Parathyroid adenoma (tissue), 2 donors: Measurements from ENCODE around the gene RPA4.

Source experiments
- H2AFZ ChIP-seq: fragments of 300-600 bp; sonication (generic); one replicate; pipeline ENCODE4 v1.7.0; 2017; ENCODE audit warnings: antibody characterized with exemption, mild to moderate bottlenecking
- H3K27ac ChIP-seq: fragments of 300-600 bp; sonication (generic); one replicate; pipeline ENCODE4 v1.7.0; 2017
- H3K27me3 ChIP-seq: fragments of 300-600 bp; sonication (generic); one replicate; pipeline ENCODE4 v1.7.0; 2017; ENCODE audit warnings: low read length; ENCODE audit not compliant: control insufficient read depth, insufficient read depth
- H3K36me3 ChIP-seq: fragments of 300-600 bp; sonication (generic); one replicate; pipeline ENCODE4 v1.7.0; 2017; ENCODE audit warnings: low read length; ENCODE audit not compliant: control insufficient read depth, insufficient read depth
- H3K4me1 ChIP-seq: fragments of 300-600 bp; sonication (generic); one replicate; pipeline ENCODE4 v1.7.0; 2017; ENCODE audit warnings: control low read depth
- H3K4me2 ChIP-seq: fragments of 300-600 bp; sonication (generic); one replicate; pipeline ENCODE4 v1.7.0; 2017; ENCODE audit warnings: low read length
- H3K4me3 ChIP-seq: fragments of 300-600 bp; sonication (generic); one replicate; pipeline ENCODE4 v1.7.0; 2017; ENCODE audit warnings: low read depth, low read length
- H3K79me2 ChIP-seq: fragments of 300-600 bp; sonication (generic); one replicate; pipeline ENCODE4 v1.7.0; 2017; ENCODE audit warnings: control low read depth
- H3K9ac ChIP-seq: fragments of 300-600 bp; sonication (generic); one replicate; pipeline ENCODE4 v1.7.0; 2017; ENCODE audit warnings: mild to moderate bottlenecking
- H3K9me3 ChIP-seq: fragments of 300-600 bp; sonication (generic); one replicate; pipeline ENCODE4 v1.7.0; 2017; ENCODE audit warnings: low read length; ENCODE audit not compliant: control insufficient read depth
- CTCF ChIP-seq: fragments of 300-600 bp; sonication (generic); IDR thresholded peaks from one replicate; pipeline ENCODE4 v1.7.0; 2017; ENCODE audit warnings: antibody characterized with exemption, mild to moderate bottlenecking
- donor health status: primary hyperparathyroidism.

RPA4 gene

GRCh38 chrX:96861661-96862060 is 22.0 kb upstream of the RPA4 start:
- no peak overlapping the region for H3K27ac ChIP-seq
- no peaks in the 10 kb centered on the region for H3K36me3 ChIP-seq
- no peak overlapping the region for H3K9ac ChIP-seq
- no peaks in the 10 kb centered on the region for H3K4me1 ChIP-seq
- H3K27me3 ChIP-seq, result no peaks in the 10 kb centered on the region
- no peaks in the 10 kb centered on the region for H3K9me3 ChIP-seq
- H2AFZ ChIP-seq, result no peak overlapping the region
- no peak overlapping the region for H3K4me3 ChIP-seq
- no peaks in the 10 kb centered on the region for H3K79me2 ChIP-seq
- TF ChIP-seq CTCF, result no peak
- no peak overlapping the region for H3K4me2 ChIP-seq

DNA sequence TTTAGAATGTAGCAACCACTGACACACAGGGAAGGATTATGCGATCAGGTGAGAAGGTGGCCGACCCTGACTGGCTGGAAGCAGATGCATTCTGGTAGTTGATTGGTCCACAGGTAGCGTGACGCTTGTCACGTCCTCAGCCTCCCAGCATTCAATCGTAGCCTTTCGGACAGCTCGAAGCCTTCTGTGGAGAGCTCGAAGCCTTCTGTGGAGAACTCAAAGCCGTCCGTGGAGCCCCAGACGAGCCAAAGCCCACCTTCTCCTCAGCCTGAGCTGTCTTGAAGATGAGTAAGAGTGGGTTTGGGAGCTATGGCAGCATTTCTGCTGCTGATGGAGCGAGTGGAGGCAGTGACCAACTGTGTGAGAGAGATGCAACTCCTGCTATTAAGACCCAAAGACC is 319 bp downstream of the RPA4 start:
- no peak overlapping the region for H3K4me3 ChIP-seq
- TF ChIP-seq CTCF, result no peak
- no peak overlapping the region for H3K4me2 ChIP-seq
- no peaks in the 10 kb centered on the region for H3K79me2 ChIP-seq
- no peak overlapping the region for H3K27ac ChIP-seq
- no peaks in the 10 kb centered on the region for H3K9me3 ChIP-seq
- H3K4me1 ChIP-seq, result no peaks in the 10 kb centered on the region
- H3K36me3 ChIP-seq, result no peaks in the 10 kb centered on the region
- H3K27me3 ChIP-seq, result no peaks in the 10 kb centered on the region
- H3K9ac ChIP-seq, result no peak overlapping the region
- no peak overlapping the region for H2AFZ ChIP-seq

DNA sequence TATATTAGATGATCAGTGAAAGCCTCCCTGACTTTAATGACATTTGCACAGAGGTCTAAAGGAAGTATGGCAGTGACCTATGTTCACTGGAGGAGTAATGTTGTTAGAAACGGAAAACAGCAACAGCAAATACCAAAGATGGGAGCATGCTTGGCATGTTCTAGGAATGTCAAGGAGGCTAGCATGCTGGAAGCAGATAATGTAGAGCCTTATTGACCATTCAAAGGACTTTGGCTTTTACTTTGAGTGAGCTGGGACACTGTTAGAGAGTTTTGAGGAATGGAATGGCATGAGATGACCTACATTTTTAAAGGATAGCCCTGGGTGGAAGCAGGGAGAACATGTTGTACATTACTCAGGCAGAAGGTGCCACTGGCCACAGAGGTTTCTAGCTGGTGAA is 6.0 kb downstream of the RPA4 start:
- H3K4me2 ChIP-seq, result no peak overlapping the region
- H3K9ac ChIP-seq, result no peak overlapping the region
- no peaks in the 10 kb centered on the region for H3K27me3 ChIP-seq
- no peaks in the 10 kb centered on the region for H3K4me1 ChIP-seq
- no peak overlapping the region for H3K27ac ChIP-seq
- H3K36me3 ChIP-seq, result no peaks in the 10 kb centered on the region
- TF ChIP-seq CTCF, result no peak
- no peak overlapping the region for H2AFZ ChIP-seq
- H3K4me3 ChIP-seq, result no peak overlapping the region
- no peaks in the 10 kb centered on the region for H3K79me2 ChIP-seq
- no peaks in the 10 kb centered on the region for H3K9me3 ChIP-seq

GRCh38 chrX:96906741-96907140 is 23.0 kb downstream of the RPA4 start:
- no peak for TF ChIP-seq CTCF
- no peak overlapping the region for H3K4me3 ChIP-seq
- H3K9ac ChIP-seq, result no peak overlapping the region
- H3K4me2 ChIP-seq, result no peak overlapping the region
- no peak overlapping the region for H2AFZ ChIP-seq
- H3K36me3 ChIP-seq, result no peaks in the 10 kb centered on the region
- H3K79me2 ChIP-seq, result no peaks in the 10 kb centered on the region
- no peaks in the 10 kb centered on the region for H3K4me1 ChIP-seq
- no peaks in the 10 kb centered on the region for H3K27me3 ChIP-seq
- no peak overlapping the region for H3K27ac ChIP-seq
- H3K9me3 ChIP-seq, result no peaks in the 10 kb centered on the region

DNA sequence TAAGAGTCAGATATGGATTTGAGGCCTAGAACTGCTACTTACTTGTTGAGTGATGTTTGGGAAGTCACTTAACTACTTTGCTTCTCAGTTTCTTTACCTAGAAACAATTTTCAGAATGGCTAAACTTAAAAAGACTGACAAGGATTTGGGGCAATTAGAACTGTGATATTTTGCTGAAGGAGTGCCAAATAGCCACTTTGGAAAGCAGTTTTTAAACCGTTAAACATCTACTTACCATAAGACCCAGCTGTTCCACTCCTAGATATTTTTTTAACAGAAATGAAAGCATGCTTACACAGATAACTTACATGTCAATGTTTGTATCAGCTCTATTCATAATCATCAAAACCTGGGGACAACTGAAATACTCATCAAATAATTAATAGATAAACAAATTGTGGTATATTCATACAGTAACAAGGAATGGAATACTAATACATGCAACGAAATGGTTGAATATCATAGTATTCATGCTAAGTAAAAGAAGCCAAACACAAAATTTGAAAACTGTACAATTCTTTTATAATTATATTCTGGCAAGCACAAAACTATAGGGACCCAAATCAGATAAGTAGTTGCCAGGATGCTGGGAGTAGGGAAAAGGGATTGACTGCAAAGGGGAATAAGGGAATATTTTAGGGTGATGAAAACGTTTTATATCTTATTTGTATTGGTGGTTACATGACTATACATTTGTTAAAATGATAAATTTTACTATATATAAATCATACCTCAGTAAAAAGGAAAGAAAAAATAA is 24.0 kb downstream of the RPA4 start:
- no peak for TF ChIP-seq CTCF
- H3K79me2 ChIP-seq, result no peaks in the 10 kb centered on the region
- no peak overlapping the region for H3K4me3 ChIP-seq
- no peak overlapping the region for H3K9ac ChIP-seq
- no peak overlapping the region for H2AFZ ChIP-seq
- no peaks in the 10 kb centered on the region for H3K36me3 ChIP-seq
- H3K27ac ChIP-seq, result no peak overlapping the region
- H3K4me2 ChIP-seq, result no peak overlapping the region
- H3K27me3 ChIP-seq, result no peaks in the 10 kb centered on the region
- no peaks in the 10 kb centered on the region for H3K9me3 ChIP-seq
- no peaks in the 10 kb centered on the region for H3K4me1 ChIP-seq
